ENCODE measurements around the gene XG.

Gene XG

DNA sequence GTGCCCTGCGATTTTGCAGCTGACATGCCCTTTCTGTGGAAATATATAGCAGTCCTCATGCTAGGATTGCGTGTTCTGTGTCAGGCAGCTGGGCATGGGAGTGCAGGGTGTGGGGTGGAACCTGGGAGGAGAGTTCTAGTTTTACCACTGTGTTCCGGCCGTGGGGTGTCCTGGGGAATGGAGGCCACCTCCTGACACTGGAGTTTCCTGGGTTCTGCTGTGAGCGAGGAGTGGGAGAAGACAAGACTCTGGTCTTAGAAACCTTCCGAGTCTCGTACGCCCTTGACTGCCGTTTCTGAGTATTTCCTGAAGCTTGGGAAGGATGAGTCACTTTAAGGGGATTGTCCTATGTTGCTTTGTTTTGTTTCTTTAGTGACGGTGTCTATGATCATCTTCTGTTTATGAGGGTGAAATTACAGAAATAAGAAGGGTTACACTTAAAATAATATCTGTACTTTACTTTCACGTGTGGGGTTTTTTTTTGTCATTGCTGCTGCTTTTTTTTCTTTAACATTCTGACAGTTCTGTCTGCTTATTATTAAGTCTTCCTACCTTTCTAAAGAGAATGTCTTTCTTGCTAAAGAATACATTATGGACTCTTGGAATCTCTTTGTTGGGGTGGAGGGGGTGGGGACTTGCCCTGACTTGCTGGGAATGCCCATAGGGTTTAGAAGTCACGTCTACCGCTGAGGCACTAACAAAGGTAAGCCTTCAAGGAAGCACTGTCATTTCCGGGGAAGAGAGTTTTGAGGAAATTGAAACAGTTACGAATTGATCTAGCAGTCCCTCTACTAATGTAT, 41.6 kb upstream of the XG start:
- TF ChIP-seq POLR2AphosphoS5 (IDR thresholded peaks at IDR 0.05; ENCODE audit: low read depth, low read length) (no peak), TAF1 (IDR thresholded peaks at IDR 0.05; ENCODE audit: borderline replicate concordance, insufficient read depth, low read length) (no peak), FOXP2 (optimal IDR thresholded peaks at IDR 0.05; ENCODE audit: borderline replicate concordance, extremely low read depth, extremely low read length, insufficient read depth) (no peak), SIN3A (IDR thresholded peaks at IDR 0.05; ENCODE audit: borderline replicate concordance, insufficient read depth, low read length) (no peak)
- TF ChIP-seq, protein P1, sequence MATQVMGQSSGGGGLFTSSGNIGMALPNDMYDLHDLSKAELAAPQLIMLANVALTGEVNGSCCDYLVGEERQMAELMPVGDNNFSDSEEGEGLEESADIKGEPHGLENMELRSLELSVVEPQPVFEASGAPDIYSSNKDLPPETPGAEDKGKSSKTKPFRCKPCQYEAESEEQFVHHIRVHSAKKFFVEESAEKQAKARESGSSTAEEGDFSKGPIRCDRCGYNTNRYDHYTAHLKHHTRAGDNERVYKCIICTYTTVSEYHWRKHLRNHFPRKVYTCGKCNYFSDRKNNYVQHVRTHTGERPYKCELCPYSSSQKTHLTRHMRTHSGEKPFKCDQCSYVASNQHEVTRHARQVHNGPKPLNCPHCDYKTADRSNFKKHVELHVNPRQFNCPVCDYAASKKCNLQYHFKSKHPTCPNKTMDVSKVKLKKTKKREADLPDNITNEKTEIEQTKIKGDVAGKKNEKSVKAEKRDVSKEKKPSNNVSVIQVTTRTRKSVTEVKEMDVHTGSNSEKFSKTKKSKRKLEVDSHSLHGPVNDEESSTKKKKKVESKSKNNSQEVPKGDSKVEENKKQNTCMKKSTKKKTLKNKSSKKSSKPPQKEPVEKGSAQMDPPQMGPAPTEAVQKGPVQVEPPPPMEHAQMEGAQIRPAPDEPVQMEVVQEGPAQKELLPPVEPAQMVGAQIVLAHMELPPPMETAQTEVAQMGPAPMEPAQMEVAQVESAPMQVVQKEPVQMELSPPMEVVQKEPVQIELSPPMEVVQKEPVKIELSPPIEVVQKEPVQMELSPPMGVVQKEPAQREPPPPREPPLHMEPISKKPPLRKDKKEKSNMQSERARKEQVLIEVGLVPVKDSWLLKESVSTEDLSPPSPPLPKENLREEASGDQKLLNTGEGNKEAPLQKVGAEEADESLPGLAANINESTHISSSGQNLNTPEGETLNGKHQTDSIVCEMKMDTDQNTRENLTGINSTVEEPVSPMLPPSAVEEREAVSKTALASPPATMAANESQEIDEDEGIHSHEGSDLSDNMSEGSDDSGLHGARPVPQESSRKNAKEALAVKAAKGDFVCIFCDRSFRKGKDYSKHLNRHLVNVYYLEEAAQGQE (IDR thresholded peaks at IDR 0.05; ENCODE audit: insufficient read depth in 1 of 2, low read depth in 2 of 2, low read length in 2 of 2): no peak

DNA sequence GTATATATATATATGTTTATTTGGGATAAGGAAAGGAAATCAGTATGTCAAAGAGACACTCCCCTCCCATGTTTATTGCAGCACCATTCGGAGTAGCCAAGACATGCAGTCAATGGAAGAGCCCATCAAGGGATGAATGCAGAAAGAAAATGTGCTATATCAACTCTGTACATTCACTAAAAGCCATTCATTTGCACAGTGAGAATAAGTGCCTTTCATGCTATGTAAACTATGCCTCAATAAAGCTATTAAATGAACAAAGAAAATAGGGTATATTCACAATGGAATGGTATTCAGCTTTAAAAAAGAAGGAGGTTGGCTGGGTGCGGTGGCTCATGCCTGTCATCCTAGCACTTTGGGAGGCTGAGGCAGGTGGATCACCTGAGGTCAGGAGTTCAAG, 40.4 kb upstream of the XG start:
- TF ChIP-seq POLR2AphosphoS5 (IDR thresholded peaks at IDR 0.05; ENCODE audit: low read depth, low read length) (no peak), FOXP2 (optimal IDR thresholded peaks at IDR 0.05; ENCODE audit: borderline replicate concordance, extremely low read depth, extremely low read length, insufficient read depth) (no peak), TAF1 (IDR thresholded peaks at IDR 0.05; ENCODE audit: borderline replicate concordance, insufficient read depth, low read length) (no peak), SIN3A (IDR thresholded peaks at IDR 0.05; ENCODE audit: borderline replicate concordance, insufficient read depth, low read length) (no peak)
- TF ChIP-seq, protein P1 (IDR thresholded peaks at IDR 0.05; ENCODE audit: insufficient read depth in 1 of 2, low read depth in 2 of 2, low read length in 2 of 2): no peak

DNA sequence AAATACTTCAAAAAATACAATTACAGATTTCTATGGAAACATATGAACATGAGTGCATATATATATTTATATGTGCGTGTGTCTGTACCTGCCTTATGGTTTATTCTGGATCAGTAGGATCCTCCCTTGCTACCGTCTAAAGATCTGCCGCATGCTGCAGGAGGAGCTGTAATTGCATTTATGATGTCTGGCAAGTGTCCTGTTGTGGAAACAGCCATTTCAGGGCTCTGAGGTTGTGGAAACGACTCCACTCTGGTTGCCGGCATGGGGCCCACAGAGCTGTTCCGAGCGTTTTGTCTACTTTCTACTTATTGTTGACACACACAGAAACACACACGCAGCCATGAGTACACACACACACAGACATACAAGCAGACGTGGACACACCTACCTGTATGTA, 39.4 kb upstream of the XG start:
- TF ChIP-seq FOXP2 (optimal IDR thresholded peaks at IDR 0.05; ENCODE audit: borderline replicate concordance, extremely low read depth, extremely low read length, insufficient read depth) (no peak), SIN3A (IDR thresholded peaks at IDR 0.05; ENCODE audit: borderline replicate concordance, insufficient read depth, low read length) (no peak), POLR2AphosphoS5 (IDR thresholded peaks at IDR 0.05; ENCODE audit: low read depth, low read length) (no peak), TAF1 (IDR thresholded peaks at IDR 0.05; ENCODE audit: borderline replicate concordance, insufficient read depth, low read length) (no peak)
- TF ChIP-seq, protein P1 (IDR thresholded peaks at IDR 0.05; ENCODE audit: insufficient read depth in 1 of 2, low read depth in 2 of 2, low read length in 2 of 2): no peak

DNA sequence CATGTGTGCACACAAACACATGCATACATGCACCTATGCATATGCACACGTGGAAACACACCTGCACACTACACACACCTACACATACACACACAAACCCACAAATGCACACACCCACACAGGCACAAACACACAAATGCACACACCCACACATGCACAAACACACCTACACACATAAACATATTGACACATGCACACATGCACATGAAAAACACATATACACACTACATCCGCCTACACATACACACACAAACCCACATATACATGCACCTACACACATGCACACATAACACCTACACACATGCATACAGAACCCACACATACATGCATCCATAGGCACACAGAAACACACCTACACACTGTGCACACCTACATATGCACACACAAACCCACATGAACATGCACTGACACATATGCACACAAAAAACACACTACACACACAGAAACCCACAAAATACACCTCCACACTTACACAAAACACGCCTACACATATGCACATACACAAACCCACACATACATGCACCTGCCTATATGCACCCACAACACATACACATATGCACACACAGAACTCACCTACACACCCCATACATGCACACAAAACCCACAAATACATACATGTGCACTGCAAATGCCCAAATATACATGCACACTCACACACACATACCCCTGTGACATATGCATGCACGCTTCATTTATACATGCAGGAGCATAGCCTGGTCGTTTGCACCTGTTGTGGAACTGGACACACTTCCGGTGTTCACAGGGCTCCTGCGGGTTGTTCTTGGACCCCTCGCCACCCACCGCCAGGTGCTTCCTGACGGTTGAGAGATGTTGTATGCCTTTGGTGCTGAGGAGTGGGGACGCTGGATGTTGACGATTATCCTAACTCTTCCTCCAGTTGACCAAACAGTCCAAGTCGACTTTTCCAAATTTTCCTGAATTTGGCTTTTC, 38.7 kb upstream of the XG start:
- TF ChIP-seq, protein P1 (IDR thresholded peaks at IDR 0.05; ENCODE audit: insufficient read depth in 1 of 2, low read depth in 2 of 2, low read length in 2 of 2): no peak
- no peak for TF ChIP-seq POLR2AphosphoS5 (IDR thresholded peaks at IDR 0.05; ENCODE audit: low read depth, low read length)
- TF ChIP-seq FOXP2 (optimal IDR thresholded peaks at IDR 0.05; ENCODE audit: borderline replicate concordance, extremely low read depth, extremely low read length, insufficient read depth): no peak
- no peak for TF ChIP-seq SIN3A (IDR thresholded peaks at IDR 0.05; ENCODE audit: borderline replicate concordance, insufficient read depth, low read length)
- TF ChIP-seq TAF1 (IDR thresholded peaks at IDR 0.05; ENCODE audit: borderline replicate concordance, insufficient read depth, low read length): no peak
